Measurements from ENCODE around the gene HCRTR1.
"Not testable (repeated sequence)": the region's sequence is repeated elsewhere in the genome, so short reads cannot be mapped to it uniquely, and the experiment has no call there.

Gene HCRTR1

DNA sequence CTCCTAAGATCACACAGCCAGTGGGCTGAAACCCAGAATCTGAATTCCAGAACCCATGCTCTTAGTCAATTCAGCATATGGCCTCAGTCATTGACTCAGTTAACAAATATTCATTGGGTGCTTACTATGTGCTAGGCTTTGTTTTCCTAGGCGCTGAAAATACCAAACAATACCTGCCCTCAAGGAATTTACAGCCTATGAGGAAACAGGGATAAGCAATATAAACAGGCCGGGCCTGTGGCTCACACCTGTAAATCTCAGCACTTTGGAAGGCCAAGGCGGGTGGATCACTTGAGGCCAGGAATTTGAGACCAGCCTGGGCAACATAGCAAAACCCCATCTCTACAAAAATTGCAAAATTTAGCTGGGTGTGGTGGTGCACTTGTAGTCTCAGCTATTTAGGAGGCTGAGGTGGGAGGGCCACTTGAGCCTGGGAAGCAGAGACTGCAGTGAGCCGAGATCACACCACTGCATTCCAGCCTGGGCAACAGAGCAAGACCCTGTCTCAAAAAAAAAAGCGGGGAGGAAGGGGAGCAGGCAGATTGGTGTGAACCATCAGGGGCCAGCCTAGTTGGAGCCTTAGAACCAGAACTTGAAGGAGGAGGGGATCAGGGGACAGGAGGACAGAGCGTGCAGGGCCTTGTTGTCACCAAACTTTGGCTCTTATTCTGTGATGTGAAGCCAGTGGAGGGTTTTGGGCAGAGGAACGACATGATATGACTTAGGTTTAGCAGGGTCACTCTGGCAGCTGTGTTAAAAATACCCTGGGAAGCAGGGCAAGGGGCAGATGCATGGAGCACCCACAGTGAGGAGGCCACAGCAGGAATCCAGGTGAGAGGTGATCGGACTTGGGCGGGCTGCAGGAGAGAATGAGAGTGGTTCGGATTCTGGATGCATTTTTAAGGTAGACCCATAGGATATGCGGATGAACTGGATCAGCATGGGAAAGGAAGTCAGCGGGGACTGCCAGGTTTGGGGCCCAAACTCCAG lies 35.4 kb upstream of the HCRTR1 start:
- no peak for DNase-seq (ENCODE audit: low read depth)

DNA sequence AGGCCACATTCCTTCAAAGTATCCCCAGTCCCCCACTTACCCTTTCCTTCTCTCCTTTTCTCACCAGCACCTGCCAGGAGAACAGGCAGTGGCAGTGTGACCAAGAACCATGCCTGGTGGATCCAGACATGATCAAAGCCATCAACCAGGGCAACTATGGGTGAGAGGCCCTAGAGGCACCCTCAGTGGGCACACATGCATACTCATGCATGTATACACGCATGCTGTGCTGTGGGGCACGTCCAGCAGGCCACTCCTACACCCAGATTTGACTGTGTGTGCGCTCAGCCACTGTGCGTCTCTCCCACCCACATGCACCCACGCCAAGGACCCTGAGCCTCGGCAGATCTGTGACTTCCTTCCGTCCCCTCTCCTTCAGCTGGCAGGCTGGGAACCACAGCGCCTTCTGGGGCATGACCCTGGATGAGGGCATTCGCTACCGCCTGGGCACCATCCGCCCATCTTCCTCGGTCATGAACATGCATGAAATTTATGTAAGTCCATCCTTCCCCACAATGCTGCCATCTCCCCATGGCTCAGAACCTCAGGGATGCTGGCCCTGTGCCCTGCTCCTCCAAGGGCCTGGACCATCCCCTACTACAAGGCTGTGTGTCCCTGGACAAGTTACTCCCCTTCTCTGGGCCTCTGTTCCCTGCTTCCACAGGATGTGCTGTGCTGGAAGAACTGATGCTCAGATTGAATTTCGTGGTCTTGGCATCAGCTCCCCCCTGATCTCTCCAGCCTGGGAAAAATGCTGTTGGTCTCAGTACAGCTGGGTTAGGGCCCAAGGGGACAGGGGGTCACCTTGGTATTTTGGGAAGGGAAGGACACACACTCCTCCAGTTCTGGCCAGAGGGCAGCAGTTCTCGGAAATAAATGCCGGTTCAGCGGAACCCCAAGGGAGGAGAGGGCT lies 34.2 kb upstream of the HCRTR1 start:
- no peak for DNase-seq (ENCODE audit: low read depth)

DNA sequence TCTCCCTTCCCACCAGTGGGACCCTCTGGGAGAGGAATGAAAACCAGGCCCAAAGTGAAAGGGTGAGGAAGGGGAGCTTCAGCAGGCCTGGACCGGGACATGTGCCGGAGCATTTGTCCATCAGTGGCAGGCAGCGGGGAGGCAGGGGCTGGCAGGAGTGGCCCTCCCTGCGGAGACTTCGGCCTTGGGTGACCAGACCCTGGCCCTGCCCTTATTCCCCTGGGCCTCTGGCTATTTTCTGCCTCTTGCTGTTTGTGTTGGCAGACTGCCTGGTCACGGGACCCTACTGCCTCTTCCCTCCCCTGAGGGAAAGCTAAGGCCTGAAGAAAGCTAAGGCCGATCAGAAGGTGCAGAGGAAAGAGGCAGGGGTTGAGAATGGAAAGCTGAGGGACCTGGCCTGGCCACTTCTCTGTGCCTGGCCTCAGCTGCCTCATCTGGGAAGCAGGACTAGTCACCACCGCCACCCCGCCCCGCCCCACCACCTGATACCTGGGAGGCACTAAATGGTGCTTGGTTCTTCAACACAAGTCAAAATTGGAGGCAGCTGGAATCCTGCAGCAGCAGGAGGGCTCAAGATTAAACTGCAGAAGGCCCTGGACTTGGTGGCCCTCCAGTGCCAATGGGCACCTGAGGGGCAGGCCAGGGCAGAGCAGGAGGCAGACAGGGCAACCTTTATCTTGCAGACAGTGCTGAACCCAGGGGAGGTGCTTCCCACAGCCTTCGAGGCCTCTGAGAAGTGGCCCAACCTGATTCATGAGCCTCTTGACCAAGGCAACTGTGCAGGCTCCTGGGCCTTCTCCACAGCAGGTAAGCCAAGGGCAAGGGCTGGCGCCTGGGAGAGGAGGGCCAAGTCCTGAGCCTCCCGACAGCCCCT lies 33.3 kb upstream of the HCRTR1 start:
- no peak for DNase-seq (ENCODE audit: low read depth)

- DNase-seq (ENCODE audit: low read depth) = no peak
Observed at GRCh38 chr1:31584869-31585735, 32.4 kb upstream of the HCRTR1 start.

GRCh38 chr1:31585736-31586365 lies 31.6 kb upstream of the HCRTR1 start:
- DNase-seq (ENCODE audit: low read depth) = no peak

DNA sequence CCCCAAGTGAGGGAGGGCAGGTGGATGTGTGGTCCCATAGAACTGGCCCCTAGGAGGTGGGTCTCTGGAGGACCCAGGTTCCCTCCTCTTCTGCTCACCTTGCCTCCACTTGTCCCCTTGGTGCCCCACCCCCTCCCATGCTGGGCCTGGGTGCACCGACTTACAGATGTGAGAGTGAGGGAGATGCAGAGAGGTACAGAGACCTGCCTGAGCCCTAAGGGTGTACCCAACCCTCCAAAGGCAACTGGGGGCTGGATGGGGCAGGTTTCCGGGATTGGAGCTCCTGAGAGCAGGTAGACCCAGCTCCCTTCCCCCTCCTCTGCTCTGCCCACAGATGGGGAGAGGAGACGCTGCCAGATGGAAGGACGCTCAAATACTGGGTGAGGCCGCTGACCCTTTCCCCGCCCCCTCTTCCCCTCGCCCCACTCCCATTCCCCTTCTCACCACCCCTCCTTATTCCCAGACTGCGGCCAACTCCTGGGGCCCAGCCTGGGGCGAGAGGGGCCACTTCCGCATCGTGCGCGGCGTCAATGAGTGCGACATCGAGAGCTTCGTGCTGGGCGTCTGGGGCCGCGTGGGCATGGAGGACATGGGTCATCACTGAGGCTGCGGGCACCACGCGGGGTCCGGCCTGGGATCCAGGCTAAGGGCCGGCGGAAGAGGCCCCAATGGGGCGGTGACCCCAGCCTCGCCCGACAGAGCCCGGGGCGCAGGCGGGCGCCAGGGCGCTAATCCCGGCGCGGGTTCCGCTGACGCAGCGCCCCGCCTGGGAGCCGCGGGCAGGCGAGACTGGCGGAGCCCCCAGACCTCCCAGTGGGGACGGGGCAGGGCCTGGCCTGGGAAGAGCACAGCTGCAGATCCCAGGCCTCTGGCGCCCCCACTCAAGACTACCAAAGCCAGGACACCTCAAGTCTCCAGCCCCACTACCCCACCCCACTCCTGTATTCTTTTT lies 30.8 kb upstream of the HCRTR1 start:
- no peak for DNase-seq (ENCODE audit: low read depth)

DNA sequence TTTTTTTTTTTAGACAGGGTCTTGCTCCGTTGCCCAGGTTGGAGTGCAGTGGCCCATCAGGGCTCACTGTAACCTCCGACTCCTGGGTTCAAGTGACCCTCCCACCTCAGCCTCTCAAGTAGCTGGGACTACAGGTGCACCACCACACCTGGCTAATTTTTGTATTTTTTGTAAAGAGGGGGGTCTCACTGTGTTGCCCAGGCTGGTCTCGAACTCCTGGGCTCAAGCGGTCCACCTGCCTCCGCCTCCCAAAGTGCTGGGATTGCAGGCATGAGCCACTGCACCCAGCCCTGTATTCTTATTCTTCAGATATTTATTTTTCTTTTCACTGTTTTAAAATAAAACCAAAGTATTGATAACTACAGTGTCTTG lies 30.2 kb upstream of the HCRTR1 start:
- not testable (repeated sequence) for DNase-seq (ENCODE audit: low read depth)

DNA sequence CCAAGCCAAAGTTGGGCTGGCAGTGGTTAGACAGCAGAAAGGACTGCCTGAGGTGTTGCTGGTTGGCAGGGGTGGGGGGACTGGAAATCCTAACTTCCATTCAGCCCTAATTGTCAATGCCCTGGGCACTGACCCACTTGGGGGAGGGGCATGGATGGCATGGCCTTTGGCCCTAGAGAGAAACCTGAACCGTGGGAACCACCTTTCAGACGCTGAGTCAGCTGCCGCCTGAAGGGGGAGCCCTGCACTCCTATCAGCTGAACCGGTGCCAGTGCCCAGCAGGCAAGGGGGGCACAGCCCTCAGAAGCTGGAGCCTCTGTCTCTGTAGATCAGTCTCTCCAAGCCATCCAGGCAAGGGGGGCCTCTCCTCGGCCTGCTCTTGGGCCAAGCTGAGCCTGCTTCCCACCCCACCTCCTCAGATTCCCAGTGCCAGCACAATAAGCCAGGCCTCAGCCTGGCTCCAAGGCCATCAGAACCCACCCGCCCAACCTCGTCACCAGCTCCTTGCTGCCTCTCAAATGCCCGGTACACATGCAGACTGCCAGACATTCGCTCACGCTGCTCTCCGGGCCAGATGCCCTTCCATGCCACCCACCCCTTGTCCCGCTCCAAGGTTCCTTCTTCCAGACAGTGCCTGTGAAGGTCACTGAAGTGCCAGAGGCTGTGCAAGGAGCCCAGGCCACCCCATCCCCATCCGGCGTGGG lies 29.6 kb upstream of the HCRTR1 start:
- DNase-seq (ENCODE audit: low read depth) = peak; percentile 17

DNA sequence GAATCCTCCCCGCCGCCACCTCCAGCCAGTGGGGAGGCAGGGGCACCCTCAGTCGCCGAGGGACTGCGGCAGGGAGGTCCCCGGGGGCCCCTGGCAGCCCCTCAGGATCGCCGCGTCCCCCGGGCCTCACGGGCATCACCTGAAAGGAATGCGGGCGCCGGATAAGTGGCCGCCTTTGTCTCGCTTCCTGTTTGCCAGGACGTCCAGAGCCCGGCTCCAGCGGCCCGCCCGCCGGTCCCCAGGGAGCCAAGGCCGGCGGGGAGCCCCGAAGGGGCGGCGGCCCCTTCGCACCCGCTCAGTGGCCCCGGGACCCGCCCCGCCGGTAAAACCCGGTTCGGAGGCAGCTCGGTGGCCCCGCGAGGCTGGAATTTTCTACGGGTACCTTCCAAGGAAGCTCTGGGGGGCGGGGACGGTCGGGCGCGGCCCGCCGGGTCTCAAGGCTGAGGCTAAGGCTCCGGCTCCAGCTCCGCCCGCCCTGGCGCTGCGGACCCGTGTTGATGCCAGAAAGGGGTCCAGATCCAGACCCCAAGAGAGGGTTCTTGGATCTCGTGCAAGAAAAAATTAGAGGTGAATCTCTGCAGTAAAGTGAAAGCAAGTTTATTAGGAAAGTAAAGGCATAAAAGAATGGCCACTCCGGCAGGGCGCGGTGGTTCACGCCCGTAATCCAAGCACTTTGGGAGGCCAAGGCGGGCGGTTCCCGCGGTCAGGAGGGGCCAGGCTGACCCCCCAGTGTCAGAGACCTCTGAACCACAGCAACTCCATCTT lies 28.6 kb upstream of the HCRTR1 start:
- DNase-seq (ENCODE audit: low read depth) = no peak

DNA sequence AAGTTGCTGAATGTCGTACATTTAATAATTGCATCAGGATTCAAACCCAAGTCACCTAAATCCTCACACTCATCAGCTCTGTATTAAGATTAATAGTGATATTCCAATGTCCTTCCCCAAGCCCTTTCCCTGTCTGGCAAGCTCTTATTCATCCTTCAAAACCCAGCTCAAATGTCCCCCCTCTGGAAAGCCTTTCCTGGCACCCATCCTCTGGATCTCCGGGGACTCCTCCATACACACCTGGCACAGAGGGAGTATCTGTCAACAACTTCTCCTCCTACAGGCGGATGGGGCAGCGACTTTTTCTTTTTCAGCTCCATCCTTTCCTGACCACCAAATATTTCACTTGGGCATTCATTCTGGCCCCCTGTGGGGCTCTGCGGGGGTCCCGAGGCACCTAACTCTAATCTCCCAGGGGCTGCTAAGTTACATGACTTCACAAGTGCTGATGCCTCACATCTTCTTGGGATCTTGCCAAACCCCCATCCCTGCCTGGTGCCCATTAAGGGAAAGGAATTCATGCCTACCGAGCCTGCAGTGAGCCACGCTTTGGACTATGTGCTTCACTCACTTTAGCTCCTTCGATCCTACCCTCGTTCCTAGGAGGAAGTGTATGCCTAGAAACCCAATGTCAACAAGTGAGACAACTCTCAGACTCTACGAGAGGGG lies 25.9 kb upstream of the HCRTR1 start:
- no peak for DNase-seq (ENCODE audit: low read depth)

DNA sequence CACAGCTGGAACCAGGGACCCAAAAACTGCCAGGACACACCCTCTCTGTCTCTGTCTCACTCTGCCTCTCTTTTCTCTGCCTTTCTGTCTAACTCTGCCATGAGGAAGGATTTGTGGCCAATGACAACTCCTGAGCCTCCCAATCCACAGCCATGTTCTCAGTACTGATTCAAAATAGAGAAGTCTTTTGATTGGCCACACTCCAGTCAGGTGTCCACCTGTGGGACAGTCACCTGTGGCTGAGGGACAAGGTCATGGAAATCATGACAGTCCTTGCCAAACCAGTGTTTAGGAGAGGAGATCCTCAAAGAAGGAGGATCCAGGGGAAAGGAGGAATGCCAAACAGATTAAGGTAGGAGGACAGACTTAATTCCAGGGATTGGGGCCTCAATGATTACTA lies 25.4 kb upstream of the HCRTR1 start:
- DNase-seq (ENCODE audit: low read depth) = no peak

GRCh38 chr1:31593136-31593665 lies 24.3 kb upstream of the HCRTR1 start:
- DNase-seq (ENCODE audit: low read depth) = no peak

DNA sequence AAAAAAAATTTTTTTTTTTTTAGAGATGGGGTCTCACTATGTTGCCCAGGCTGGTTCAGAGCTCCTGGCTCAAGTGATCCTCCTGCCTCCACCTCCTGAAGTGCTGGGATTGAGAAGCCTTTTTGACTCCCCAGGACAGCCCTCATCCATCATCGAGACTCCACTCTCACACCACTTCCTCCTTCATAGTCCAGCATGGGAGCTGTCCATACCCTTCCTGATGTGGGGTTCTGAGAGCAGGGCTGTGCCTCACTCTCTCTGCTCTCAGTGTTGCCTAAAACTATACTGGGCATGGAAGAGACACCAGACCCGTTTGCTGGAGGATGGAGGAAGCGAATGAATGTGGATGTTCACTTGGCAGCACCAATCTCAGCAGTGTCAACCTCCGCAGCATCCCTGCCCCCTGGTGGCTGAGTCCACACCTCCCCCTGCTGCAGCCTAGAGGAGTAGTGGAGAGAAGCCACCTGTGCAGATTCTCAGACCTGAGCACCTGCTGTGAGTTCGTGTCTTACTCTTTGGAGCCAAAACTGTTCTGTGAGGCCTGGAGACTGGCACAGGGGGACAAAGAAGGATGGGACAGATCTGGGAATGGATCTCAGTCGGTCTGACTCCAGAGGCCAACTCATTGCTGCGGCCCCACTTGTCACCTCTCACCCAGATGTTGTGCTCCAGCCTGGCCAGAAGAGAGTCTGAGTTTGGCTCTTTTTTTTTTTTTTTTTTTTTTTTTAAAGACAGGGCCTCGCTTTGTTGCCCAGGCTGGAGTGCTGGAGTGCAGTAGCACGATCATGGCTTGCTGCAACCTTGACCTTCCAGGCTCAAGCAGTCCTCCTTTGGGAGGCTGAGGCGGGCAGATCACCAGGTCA lies 23.5 kb upstream of the HCRTR1 start:
- DNase-seq (ENCODE audit: low read depth) = peak; percentile 48

GRCh38 chr1:31595836-31596736 lies 21.4 kb upstream of the HCRTR1 start:
- DNase-seq (ENCODE audit: low read depth) = no peak

GRCh38 chr1:31596737-31597097 lies 20.8 kb upstream of the HCRTR1 start:
- no peak for DNase-seq (ENCODE audit: low read depth)
